Lung (tissue), 12 donors: Measurements from ENCODE around the gene APPBP2. TPM values are rescaled to one million over a fixed set of nuclear protein-coding genes. Genes with fewer than 3 reads are reported as not detected.

Source experiments
- ATAC-seq: fragments of 200-7000 bp; cut with Tn5 transposase; one replicate; pipeline ENCODE4 v1.9.1; 2020; ENCODE audit warnings: moderate number of reproducible peaks; ENCODE audit not compliant: insufficient read depth, low FRiP score
- DNase-seq, 3 donors: peaks; one replicate each; pipeline ENCODE4 v3.0.0-alpha.2; 2013 to 2017
- H3K27ac ChIP-seq, 2 donors: one replicate each; pipeline ENCODE4 v1.5.1; 2013; ENCODE audit warnings: mild to moderate bottlenecking in 2 of 2, moderate library complexity in 2 of 2, control low read depth in 1 of 2, inconsistent platforms in 1 of 2, low read depth in 1 of 2, low read length in 1 of 2
- H3K27me3 ChIP-seq, 3 donors: one replicate each; pipeline ENCODE4 v1.5.1; 2013; ENCODE audit warnings: low read length in 2 of 3; ENCODE audit not compliant: control insufficient read depth in 3 of 3, insufficient read depth in 3 of 3
- H3K36me3 ChIP-seq, 4 donors: one replicate each; pipeline ENCODE4 v1.5.1; 2013; ENCODE audit warnings: low read length in 4 of 4, mild to moderate bottlenecking in 1 of 4, moderate library complexity in 1 of 4; ENCODE audit not compliant: control insufficient read depth in 4 of 4, insufficient read depth in 4 of 4
- H3K4me1 ChIP-seq, 5 donors: one replicate each; pipeline ENCODE4 v1.5.1; 2013; ENCODE audit warnings: low read length in 5 of 5, mild to moderate bottlenecking in 2 of 5, moderate library complexity in 1 of 5; ENCODE audit not compliant: control insufficient read depth in 5 of 5, insufficient read depth in 5 of 5
- H3K4me3 ChIP-seq: one replicate; pipeline ENCODE4 v1.5.1; 2013; ENCODE audit warnings: mild to moderate bottlenecking, control low read depth, moderate library complexity
- H3K9ac ChIP-seq, 2 donors: one replicate each; pipeline ENCODE4 v1.5.1; 2013; ENCODE audit warnings: low read length in 2 of 2, control low read depth in 1 of 2; ENCODE audit not compliant: insufficient read depth in 1 of 2
- H3K9me3 ChIP-seq, 4 donors: one replicate each; pipeline ENCODE4 v1.5.1; 2013; ENCODE audit warnings: low read length in 3 of 4, mild to moderate bottlenecking in 1 of 4, moderate library complexity in 1 of 4; ENCODE audit not compliant: control insufficient read depth in 4 of 4, insufficient read depth in 3 of 4
- CTCF ChIP-seq: IDR thresholded peaks from 2 replicates; pipeline ENCODE4 v1.5.1; 2012; ENCODE audit warnings: mild to moderate bottlenecking; ENCODE audit errors: control extremely low read depth, extremely low read depth
- WGBS, 2 donors: extraction: QIAGEN DNeasy Blood & Tissue Kit; methylation state at CpG; one replicate each; pipeline ENCODE4 v1.1.7; 2013; 5-methylcytosine and 5-hydroxymethylcytosine counted together
- polyA plus RNA-seq, 2 donors: library from polyadenylated mRNA; stranded (reverse); fragments of 200-250 nt; gene quantifications; one replicate each; pipeline ENCODE4 v1.2.1, GENCODE V29; 2013
- total RNA-seq, 2 donors: library from RNA; depleted of rRNA in 1 of 2; stranded (reverse); fragments of >200 nt in 1 of 2; gene quantifications; one replicate each; pipeline ENCODE4 v1.2.1, GENCODE V29; 2014 to 2021
- donor health status: control.
- donor health status: control.
- donor health status: Bipolar disorder and iron deficiency.
- donor health status: healthy.
- donor health status: DM: yes; HTN: yes; CAD: no.

The APPBP2 gene
- total and polyA plus RNA-seq, 4 donors, result 5.7 to 57.8 (median 20.6) TPM

- ATAC-seq, result no peak
- H3K27ac ChIP-seq, result no peak overlapping the region
- no peaks in the 10 kb centered on the region for H3K4me1 ChIP-seq
- WGBS, 2 donors, result 84 to 87% methylated on average over 1 of the region's 1 CpG
- no peaks in the 10 kb centered on the region for H3K36me3 ChIP-seq
- no peak for DNase-seq
- no peak overlapping the region for H3K9ac ChIP-seq
- H3K9me3 ChIP-seq, result no peaks in the 10 kb centered on the region
- H3K27me3 ChIP-seq, result no peaks in the 10 kb centered on the region
- no peak for TF ChIP-seq CTCF
- H3K4me3 ChIP-seq, result no peak overlapping the region
These were observed 8.0 kb upstream of the APPBP2 start for GRCh38 chr17:60534010-60534555.

- no peak for TF ChIP-seq CTCF
- peaks cover 0 to 5% (median 0%) of the 10 kb centered on the region in 5 donors for H3K4me1 ChIP-seq
- H3K9ac ChIP-seq, result no peak overlapping the region
- ATAC-seq, result no peak
- no peaks in the 10 kb centered on the region for H3K9me3 ChIP-seq
- no peaks in the 10 kb centered on the region for H3K36me3 ChIP-seq
- DNase-seq, result no peak
- H3K27me3 ChIP-seq, result no peaks in the 10 kb centered on the region
- 93 to 100% methylated on average over 1 of the region's 1 CpG for WGBS, 2 donors
- H3K4me3 ChIP-seq, result no peak overlapping the region
- no peak overlapping the region for H3K27ac ChIP-seq
These were observed 3.8 kb upstream of the APPBP2 start for GRCh38 chr17:60529806-60530205.

- H3K4me3 ChIP-seq, result no peak overlapping the region
- ATAC-seq (no peak), DNase-seq (no peak)
- H3K27ac ChIP-seq, result no peak overlapping the region
- H3K27me3 ChIP-seq, result no peaks in the 10 kb centered on the region
- no peak for TF ChIP-seq CTCF
- H3K4me1 ChIP-seq, result peaks cover 0 to 7% (median 0%) of the 10 kb centered on the region in 5 donors
- no peaks in the 10 kb centered on the region for H3K36me3 ChIP-seq
- WGBS, 2 donors, result 95 to 97% methylated on average over 3 of the region's 3 CpGs
- no peaks in the 10 kb centered on the region for H3K9me3 ChIP-seq
- H3K9ac ChIP-seq, result no peak overlapping the region
These were observed 2.8 kb upstream of the APPBP2 start for GRCh38 chr17:60528828-60529227.

- no peaks in the 10 kb centered on the region for H3K9me3 ChIP-seq
- no peaks in the 10 kb centered on the region for H3K27me3 ChIP-seq
- 97 to 99% methylated on average over 2 of the region's 2 CpGs for WGBS, 2 donors
- H3K36me3 ChIP-seq, result no peaks in the 10 kb centered on the region
- no peak overlapping the region for H3K27ac ChIP-seq
- no peak for TF ChIP-seq CTCF
- no peak overlapping the region for H3K9ac ChIP-seq
- H3K4me3 ChIP-seq, result no peak overlapping the region
- no peak for DNase-seq
- ATAC-seq, result no peak
- H3K4me1 ChIP-seq, result peaks cover 0 to 19% (median 2%) of the 10 kb centered on the region in 5 donors
These were observed 1.7 kb upstream of the APPBP2 start for GRCh38 chr17:60527701-60528100.
